Natural killer cell (primary cell): ENCODE results near the gene ELMO1. TPM values are rescaled to one million over a fixed set of nuclear protein-coding genes. Genes with fewer than 3 reads are reported as not detected.

ENCODE experiments used
- ATAC-seq, 3 donors: fragments of 150-1000 bp in 2 of 3; fragments of 200-7000 bp in 1 of 3; cut with Tn5 transposase; 1 replicate in 1 of 3; 2 replicates in 2 of 3; pipeline ENCODE4 v1.10.0; 2021; ENCODE audit warnings: mild to moderate bottlenecking in 2 of 3, moderate library complexity in 2 of 3
- DNase-seq, 2 donors: peaks; one replicate each; pipeline versions ENCODE4 v3.0.0 to v3.0.0-alpha.2; 2013 to 2021; ENCODE audit warnings: mixed read lengths in 1 of 2
- H3K27ac ChIP-seq: one replicate; pipeline ENCODE4 v1.5.1; 2013; ENCODE audit warnings: mild to moderate bottlenecking, low read length
- H3K27me3 ChIP-seq: one replicate; pipeline ENCODE4 v1.6.1; 2013; ENCODE audit warnings: low read length; ENCODE audit not compliant: control insufficient read depth, insufficient read depth
- H3K36me3 ChIP-seq: one replicate; pipeline ENCODE4 v1.6.1; 2013; ENCODE audit warnings: low read length; ENCODE audit not compliant: control insufficient read depth, insufficient read depth
- H3K4me1 ChIP-seq: one replicate; pipeline ENCODE4 v1.6.1; 2013; ENCODE audit warnings: low read length; ENCODE audit not compliant: control insufficient read depth, insufficient read depth
- H3K4me3 ChIP-seq: one replicate; pipeline ENCODE4 v1.5.1; 2013; ENCODE audit warnings: low read length
- H3K9me3 ChIP-seq: one replicate; pipeline ENCODE4 v1.6.1; 2013; ENCODE audit warnings: low read length; ENCODE audit not compliant: control insufficient read depth, insufficient read depth
- H3K27ac Mint-ChIP-seq, 2 donors: one replicate each; pipeline ENCODE4 v1.8.0; 2022; ENCODE audit warnings: mild to moderate bottlenecking in 2 of 2, mixed read lengths in 2 of 2, moderate library complexity in 1 of 2
- H3K27me3 Mint-ChIP-seq, 2 donors: one replicate each; pipeline ENCODE4 v1.8.0; 2022; ENCODE audit warnings: low read depth in 2 of 2, mixed read lengths in 2 of 2
- H3K36me3 Mint-ChIP-seq: one replicate; pipeline ENCODE4 v1.8.0; 2022; ENCODE audit warnings: mixed read lengths
- H3K4me1 Mint-ChIP-seq, 2 donors: one replicate each; pipeline ENCODE4 v1.8.0; 2022; ENCODE audit warnings: mixed read lengths in 2 of 2
- H3K4me3 Mint-ChIP-seq: one replicate; pipeline ENCODE4 v1.8.0; 2022; ENCODE audit warnings: mild to moderate bottlenecking, moderate library complexity, mixed read lengths
- H3K9me3 Mint-ChIP-seq, 2 donors: one replicate each; pipeline ENCODE4 v1.8.0; 2022; ENCODE audit warnings: mixed read lengths in 2 of 2
- CTCF ChIP-seq: fragments of 200-600 bp; IDR thresholded peaks from one replicate; pipeline ENCODE4 v1.8.0; 2022; ENCODE audit warnings: antibody characterized with exemption
- WGBS: methylation state at CpG from one replicate; pipeline ENCODE4 v1.1.7; 2013; ENCODE audit warnings: missing lambda C conversion rate; ENCODE audit not compliant: insufficient coverage; 5-methylcytosine and 5-hydroxymethylcytosine counted together
- intact Hi-C: fragments of 100-400 bp; cut with micrococcal nuclease; formaldehyde crosslinking; loops from one replicate; pipeline ENCODE4 v1.14.2; 2022
- total RNA-seq, 4 donors: library from RNA; stranded (reverse); fragments of 120-200 nt in 1 of 4; gene quantifications; one replicate each; pipeline versions ENCODE4 v1.2.3 to v1.2.4, GENCODE V29; 2013 to 2022

The ELMO1 gene
- total RNA-seq, 3 donors from 2014 or later (not counting 1 experiment from before 2014, with no cell fraction given) = 127 to 147 (median 130) TPM

DNA sequence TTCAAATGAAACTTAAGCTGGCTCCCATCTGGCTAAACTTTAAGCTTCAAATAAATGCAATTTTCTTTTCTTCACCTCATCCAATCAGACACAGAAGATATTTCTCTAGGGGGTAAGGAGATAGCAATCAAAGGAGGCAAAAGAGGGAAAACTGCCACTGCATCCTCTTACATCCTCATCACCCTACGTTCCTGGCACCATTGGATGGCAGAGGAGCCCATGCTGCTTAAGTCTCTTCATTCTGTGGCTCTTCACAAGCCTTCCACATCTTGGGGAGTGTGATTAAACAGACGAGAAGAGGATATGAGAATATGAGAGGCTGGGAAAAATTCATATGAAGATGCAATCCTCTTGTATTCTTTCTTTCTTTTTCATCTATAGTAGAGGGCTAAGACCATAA is 378.6 kb downstream of the ELMO1 start:
- Histone ChIP-seq H3K4me1 (no peaks in the 10 kb centered on the region), H3K27ac (no peak overlapping the region), H3K27me3 (no peaks in the 10 kb centered on the region), H3K36me3 (no peaks in the 10 kb centered on the region), H3K4me3 (no peak overlapping the region), H3K9me3 (no peaks in the 10 kb centered on the region)
- WGBS = no CpG with 5 or more reads among the region's 2 CpGs
- ATAC-seq (no peak), DNase-seq (no peak)
- Mint-ChIP-seq H3K27ac (peak overlapping the region in 1 of 2 donors; percentile 29), H3K4me1 (peaks cover 36 to 44% of the 10 kb centered on the region in 2 donors), H3K27me3 (no peaks in the 10 kb centered on the region), H3K4me3 (no peak overlapping the region), H3K36me3 (no peaks in the 10 kb centered on the region), H3K9me3 (peaks cover 0 to 3% of the 10 kb centered on the region in 2 donors)
- intact Hi-C loops = no loop called here
- TF ChIP-seq CTCF = no peak

GRCh38 chr7:37069336-37069735 is 379.3 kb downstream of the ELMO1 start:
- H3K36me3 ChIP-seq = no peaks in the 10 kb centered on the region
- H3K9me3 ChIP-seq = no peaks in the 10 kb centered on the region
- Mint-ChIP-seq H3K27ac (no peak overlapping the region), H3K9me3 (peaks cover 0 to 3% of the 10 kb centered on the region in 2 donors), H3K36me3 (no peaks in the 10 kb centered on the region), H3K4me1 (peaks cover 38 to 45% of the 10 kb centered on the region in 2 donors), H3K4me3 (no peak overlapping the region), H3K27me3 (no peaks in the 10 kb centered on the region)
- H3K27ac ChIP-seq = no peak overlapping the region
- H3K27me3 ChIP-seq = no peaks in the 10 kb centered on the region
- TF ChIP-seq CTCF = no peak
- no peak overlapping the region for H3K4me3 ChIP-seq
- intact Hi-C loops = no loop called here
- ATAC-seq (no peak), DNase-seq (no peak)
- no peaks in the 10 kb centered on the region for H3K4me1 ChIP-seq
- WGBS = no CpG with 5 or more reads among the region's 2 CpGs

- Mint-ChIP-seq H3K36me3 (no peaks in the 10 kb centered on the region), H3K27me3 (no peaks in the 10 kb centered on the region), H3K27ac (no peak overlapping the region), H3K4me3 (no peak overlapping the region), H3K4me1 (peaks cover 42 to 47% of the 10 kb centered on the region in 2 donors), H3K9me3 (peaks cover 0 to 3% of the 10 kb centered on the region in 2 donors)
- Histone ChIP-seq H3K4me1 (no peaks in the 10 kb centered on the region), H3K27me3 (no peaks in the 10 kb centered on the region), H3K36me3 (no peaks in the 10 kb centered on the region), H3K27ac (no peak overlapping the region), H3K4me3 (no peak overlapping the region), H3K9me3 (no peaks in the 10 kb centered on the region)
- ATAC-seq (no peak), DNase-seq (no peak)
- 85% methylated on average over 1 of the region's 1 CpG for WGBS
- intact Hi-C loops = no loop called here
- TF ChIP-seq CTCF = no peak
Measured at GRCh38 chr7:37068902-37069301, 379.8 kb downstream of the ELMO1 start.

DNA sequence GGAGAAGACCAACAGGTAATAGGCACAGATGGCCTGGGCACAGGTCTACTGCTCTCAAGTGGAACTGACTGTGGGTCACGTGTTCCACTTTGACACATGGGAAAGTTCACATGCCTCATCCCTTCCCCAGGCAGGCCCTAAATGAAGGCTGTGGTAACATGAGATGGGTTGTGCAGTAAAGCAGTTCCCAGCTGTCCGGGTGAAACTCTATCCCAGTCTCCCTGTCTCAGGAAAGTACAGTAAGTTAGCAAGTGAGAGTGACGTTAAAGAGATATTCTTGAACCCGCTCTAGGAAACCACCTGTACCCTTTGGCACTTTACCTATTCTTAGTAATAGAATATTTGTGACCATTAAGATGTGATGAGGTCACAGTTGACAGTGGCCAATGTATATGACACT is 380.6 kb downstream of the ELMO1 start:
- H3K27me3 ChIP-seq = no peaks in the 10 kb centered on the region
- H3K27ac Mint-ChIP-seq = no peak overlapping the region
- no peaks in the 10 kb centered on the region for H3K27me3 Mint-ChIP-seq
- H3K9me3 Mint-ChIP-seq = peaks cover 0 to 3% of the 10 kb centered on the region in 2 donors
- H3K4me3 Mint-ChIP-seq = no peak overlapping the region
- H3K4me1 Mint-ChIP-seq = peaks cover 50 to 56% of the 10 kb centered on the region in 2 donors
- H3K4me1 ChIP-seq = no peaks in the 10 kb centered on the region
- no peak for TF ChIP-seq CTCF
- H3K4me3 ChIP-seq = no peak overlapping the region
- H3K27ac ChIP-seq = no peak overlapping the region
- intact Hi-C loops = no loop called here
- no peak for ATAC-seq
- 89% methylated on average over 2 of the region's 4 CpGs for whole genome bisulfite sequencing
- H3K9me3 ChIP-seq = no peaks in the 10 kb centered on the region
- H3K36me3 Mint-ChIP-seq = no peaks in the 10 kb centered on the region
- H3K36me3 ChIP-seq = no peaks in the 10 kb centered on the region
- no peak for DNase-seq
